ENCODE measurements around the gene ROR1.

The ROR1 gene

GRCh38 chr1:64117492-64117891, 343.7 kb downstream of the ROR1 start:
- DNase-seq: no peak

- peak; percentile 3 for DNase-seq
Observed at GRCh38 chr1:64121766-64122385, 348.1 kb downstream of the ROR1 start.

- DNase-seq: no peak
Observed at GRCh38 chr1:64122588-64122987, 348.8 kb downstream of the ROR1 start.

- no peak for DNase-seq
Observed at GRCh38 chr1:64124704-64125440, 351.1 kb downstream of the ROR1 start.

GRCh38 chr1:64126581-64126980, 352.8 kb downstream of the ROR1 start:
- no peak for DNase-seq

- DNase-seq: no peak
Observed at GRCh38 chr1:64127297-64127696, 353.5 kb downstream of the ROR1 start.

GRCh38 chr1:64129701-64130100, 355.9 kb downstream of the ROR1 start:
- DNase-seq: no peak

GRCh38 chr1:64131155-64131554, 357.3 kb downstream of the ROR1 start:
- no peak for DNase-seq

GRCh38 chr1:64133036-64133435, 359.2 kb downstream of the ROR1 start:
- no peak for DNase-seq

GRCh38 chr1:64135462-64136223, 361.8 kb downstream of the ROR1 start:
- DNase-seq: no peak

- DNase-seq: no peak
Observed at GRCh38 chr1:64136296-64136695, 362.5 kb downstream of the ROR1 start.

GRCh38 chr1:64136752-64137411, 363.1 kb downstream of the ROR1 start:
- peak; percentile 89 for DNase-seq

GRCh38 chr1:64137412-64137803, 363.6 kb downstream of the ROR1 start:
- no peak for DNase-seq

- no peak for DNase-seq
Observed at GRCh38 chr1:64139877-64140276, 366.1 kb downstream of the ROR1 start.

- no peak for DNase-seq
Observed at GRCh38 chr1:64140596-64140995, 366.8 kb downstream of the ROR1 start.

- DNase-seq: no peak
Observed at GRCh38 chr1:64147045-64147724, 373.4 kb downstream of the ROR1 start.

- DNase-seq: no peak
Observed at GRCh38 chr1:64147759-64148158, 373.9 kb downstream of the ROR1 start.

GRCh38 chr1:64150266-64150665, 376.4 kb downstream of the ROR1 start:
- no peak for DNase-seq

GRCh38 chr1:64150729-64151230, 377.0 kb downstream of the ROR1 start:
- DNase-seq: no peak

- DNase-seq: no peak
Observed at GRCh38 chr1:64155278-64155677, 381.5 kb downstream of the ROR1 start.

GRCh38 chr1:64161357-64161941, 387.6 kb downstream of the ROR1 start:
- no peak for DNase-seq

- no peak for DNase-seq
Observed at GRCh38 chr1:64162151-64162550, 388.3 kb downstream of the ROR1 start.

All from NCI-H1694 (cell line).